ENCODE results near the gene ICAM3.
A peak's percentile ranks its signal among the peaks of the same experiment; 100 is the strongest.

Gene ICAM3

DNA sequence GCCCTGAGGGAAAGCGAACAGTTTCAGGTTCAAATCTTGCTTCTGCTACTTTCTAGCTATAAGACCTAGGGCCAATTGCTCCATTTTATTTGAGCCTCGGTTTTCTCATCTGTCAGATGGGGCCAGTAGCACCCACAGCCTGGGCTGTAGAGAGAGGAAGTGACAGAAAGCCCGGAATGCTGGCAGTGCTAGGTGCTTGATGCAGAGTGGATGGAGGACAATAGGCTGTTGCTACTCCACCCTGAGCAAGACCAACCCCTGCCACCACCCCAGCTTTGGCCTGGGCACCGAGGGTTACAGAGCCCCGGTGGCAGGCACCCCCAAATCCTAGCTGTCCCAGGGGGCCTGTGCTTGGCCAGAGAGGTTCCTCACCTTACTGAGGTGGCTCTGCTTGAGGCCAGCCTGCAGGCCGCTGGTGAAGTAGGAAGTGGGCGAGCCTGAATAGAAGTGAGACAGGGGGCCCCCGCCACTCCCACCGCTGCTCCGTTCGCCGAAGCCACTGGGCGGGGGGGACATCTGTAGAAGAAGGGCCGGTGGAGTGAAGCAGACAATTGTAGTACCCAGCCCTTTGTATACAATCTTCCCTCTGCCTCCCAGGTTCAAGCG, 21.5 kb downstream of the ICAM3 start:
- DNase-seq: no peak

DNA sequence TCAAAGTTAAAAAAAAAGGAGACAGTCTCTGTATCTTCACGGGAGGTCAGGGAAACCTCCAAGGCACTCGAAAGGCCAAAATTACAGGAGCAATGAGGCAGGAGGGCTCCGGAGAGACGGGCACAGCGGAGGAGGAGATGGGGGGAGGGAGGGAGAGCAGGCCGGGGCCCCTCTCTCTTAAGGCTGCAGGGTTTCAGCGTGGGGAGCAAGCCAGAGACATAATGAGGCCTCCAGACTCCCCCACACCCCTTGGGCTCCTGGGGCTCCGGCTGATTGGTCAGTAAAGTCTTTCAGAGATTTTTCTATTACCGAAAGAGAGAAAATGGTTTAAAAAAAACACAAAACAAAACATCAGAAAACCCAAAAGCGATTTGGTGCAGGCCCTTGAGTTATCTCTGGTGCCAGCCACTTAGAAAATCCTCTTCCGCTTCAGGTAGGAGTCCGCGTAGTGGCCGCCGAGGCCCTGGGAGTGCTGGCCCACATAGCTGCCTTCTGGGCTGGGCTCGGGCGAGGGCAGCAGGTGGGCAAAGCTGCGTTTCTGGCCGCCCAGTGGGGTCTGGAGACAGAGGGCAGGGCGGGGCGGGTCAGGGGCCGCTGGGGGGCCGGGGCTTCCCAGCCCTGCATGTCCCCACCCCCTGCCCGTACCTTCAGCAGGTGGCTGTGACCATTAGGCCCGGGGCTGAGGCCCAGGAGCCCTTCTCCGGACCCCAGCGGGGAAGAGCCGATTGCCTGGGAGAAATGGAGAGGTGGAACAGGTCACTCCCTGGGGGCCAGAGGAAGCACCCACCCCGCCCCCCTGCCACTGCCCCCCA, 22.2 kb downstream of the ICAM3 start:
- DNase-seq: no peak

DNA sequence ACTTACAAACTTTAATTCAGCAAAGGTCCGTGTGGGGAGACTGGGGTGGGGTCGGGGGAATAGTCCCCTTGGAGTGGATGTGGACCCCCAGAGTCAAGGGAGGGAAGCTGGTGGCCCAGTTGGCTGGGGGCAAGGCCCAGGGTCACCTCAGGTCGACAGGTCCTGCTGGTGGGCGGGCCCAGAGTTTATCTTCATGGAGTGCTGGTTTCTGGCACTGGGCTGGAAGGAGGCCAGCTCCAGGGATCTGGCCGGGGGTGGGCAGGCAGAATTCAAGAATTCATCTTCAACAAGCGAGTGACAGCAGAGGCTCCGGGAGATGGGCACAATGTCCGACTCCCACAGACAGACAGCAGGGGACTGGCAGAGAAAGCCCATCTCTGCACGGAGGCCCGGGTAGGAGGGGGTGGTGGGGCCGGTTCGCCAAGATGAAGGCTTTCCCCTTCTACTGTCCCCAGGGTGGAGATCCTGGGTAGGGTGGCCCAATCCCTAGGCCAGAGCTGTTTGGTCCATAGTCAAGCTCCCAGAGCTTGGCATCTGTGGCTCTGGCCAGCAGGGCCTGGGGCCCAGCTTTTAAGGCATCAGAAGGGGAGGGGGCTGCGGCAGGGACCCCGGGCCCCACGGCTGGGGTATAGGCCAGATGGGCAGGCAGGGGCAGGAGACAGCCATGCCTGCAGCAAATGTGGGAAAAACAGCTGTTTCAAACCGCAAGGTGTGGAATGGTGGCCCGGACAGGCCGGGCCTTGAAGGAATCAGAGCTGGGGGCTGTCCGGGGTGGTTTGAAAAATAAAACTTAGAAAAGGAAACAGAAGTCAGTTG, 23.0 kb downstream of the ICAM3 start:
- no peak for DNase-seq

DNA sequence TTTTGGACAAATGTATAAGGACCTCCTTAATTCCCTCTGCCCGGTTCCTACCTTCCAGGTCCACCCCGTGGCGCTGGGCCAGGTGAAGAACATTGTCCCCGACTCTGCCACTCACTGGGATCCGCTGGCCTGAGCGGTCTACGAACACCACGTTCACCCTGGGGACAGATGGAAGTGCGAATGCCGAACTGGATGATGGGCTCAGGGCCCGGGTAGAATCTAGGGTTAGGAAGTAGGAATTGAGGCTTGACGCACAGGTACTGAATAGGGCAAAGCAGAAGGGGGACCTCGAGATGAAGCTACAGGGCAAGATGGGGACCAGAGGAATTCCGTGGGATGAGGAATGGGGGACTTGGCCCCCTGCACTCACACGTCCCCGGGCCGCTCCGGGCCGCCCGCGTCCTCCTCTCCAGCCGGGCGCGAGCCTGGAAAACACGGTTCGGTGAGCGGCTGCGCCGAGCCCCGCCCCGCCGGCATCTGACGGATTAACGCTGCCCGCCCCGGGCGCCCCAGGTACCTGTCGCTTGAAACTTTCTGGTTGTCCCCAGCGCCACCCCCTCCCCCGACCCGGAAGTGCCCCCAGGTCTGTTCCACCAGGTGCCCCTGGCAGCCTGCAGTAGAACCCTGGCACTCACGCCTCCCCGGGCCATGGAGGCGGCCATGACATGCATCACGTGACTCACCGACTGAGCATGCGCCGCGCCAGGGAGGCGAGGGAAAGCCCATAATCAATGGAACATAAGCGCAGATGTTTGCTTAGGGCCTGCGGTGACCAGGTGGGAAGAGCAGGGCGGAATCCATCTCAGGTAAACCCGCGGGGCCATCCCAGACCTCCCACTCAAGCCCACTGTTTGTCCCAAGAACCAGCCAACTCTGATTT, 23.8 kb downstream of the ICAM3 start, which contains the start of gene FDX2:
Gene FDX2, minus strand, starts transcription at position 681 of the 880 bp plus-strand sequence. Its CDS starts 19 bp downstream, at position 662.
- peak; percentile 77 for DNase-seq

DNA sequence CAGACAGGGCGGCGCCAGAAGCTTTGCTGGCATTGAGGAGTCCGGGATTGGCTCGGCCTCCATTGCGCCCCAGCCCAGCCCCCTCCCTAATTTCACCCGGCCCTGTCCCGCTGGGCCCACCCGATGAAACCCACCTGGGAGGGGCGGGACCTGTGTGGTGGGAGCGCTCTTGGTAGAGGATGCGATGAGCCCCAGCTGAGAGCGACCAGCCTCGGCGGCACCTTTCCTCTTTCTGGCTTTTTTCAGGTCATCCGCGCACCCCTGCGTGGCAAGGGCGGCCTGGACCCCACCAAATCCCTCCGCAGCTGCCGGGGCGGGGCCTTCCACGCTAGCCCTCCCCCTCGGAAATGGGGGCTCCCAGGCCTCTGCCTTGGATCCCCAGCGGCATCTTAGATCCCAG, 30.0 kb downstream of the ICAM3 start, which contains the start of gene ZGLP1:
Gene ZGLP1, minus strand, starts transcription at position 393 of the 400 bp plus-strand sequence.
- DNase-seq: no peak

DNA sequence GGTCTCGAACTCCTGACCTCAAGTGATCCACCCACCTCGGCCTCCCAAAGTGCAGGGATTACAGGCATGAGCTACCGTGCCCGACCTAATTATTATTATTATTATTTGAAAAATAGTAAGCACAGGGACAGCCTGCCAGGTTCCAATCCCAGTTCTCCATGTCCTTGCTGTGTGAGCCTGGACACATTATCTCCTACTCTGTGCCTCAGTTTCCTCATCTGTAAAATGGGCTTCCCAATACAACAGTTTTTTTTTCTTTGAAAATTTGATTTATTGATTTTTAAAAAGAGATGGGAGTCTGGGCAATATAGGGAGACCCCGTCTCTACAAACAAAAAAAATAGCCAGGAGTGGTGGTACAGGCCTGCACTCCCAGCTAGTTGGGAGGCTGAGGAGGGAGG, 33.1 kb downstream of the ICAM3 start:
- no peak for DNase-seq

DNA sequence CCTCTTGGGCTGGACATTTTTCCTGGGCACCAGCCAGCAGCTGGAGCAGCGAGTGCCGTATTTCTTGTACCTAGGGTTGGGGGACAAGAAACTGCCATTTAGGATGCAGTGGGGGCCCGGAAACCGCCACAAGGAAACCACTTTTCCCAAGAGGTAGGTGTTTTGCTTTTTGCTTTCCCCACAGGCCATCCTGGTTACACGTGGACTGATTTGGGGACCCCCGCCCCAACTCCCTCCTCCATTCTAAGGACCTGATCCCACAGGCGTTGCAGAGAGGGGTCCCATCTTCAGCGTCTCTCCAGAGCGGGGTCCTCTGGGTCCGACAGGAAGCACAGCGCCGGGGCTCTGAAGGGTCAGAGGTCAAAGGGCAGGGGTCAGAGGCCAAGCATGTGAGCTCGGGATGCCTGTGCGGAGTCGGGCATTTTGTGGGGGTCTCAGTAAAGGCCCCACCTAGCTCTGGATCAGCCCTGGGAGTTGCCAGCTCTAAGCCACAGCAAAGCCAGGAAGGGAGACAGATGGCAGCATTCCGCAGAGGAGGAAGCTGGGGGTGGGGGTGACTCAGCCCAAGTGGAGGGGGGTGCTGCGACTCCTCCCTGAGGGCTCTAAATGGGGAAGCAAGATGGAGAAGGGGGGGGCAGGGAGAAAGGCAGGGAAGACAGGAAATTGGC, 34.2 kb downstream of the ICAM3 start:
- DNase-seq: peak; percentile 82

DNA sequence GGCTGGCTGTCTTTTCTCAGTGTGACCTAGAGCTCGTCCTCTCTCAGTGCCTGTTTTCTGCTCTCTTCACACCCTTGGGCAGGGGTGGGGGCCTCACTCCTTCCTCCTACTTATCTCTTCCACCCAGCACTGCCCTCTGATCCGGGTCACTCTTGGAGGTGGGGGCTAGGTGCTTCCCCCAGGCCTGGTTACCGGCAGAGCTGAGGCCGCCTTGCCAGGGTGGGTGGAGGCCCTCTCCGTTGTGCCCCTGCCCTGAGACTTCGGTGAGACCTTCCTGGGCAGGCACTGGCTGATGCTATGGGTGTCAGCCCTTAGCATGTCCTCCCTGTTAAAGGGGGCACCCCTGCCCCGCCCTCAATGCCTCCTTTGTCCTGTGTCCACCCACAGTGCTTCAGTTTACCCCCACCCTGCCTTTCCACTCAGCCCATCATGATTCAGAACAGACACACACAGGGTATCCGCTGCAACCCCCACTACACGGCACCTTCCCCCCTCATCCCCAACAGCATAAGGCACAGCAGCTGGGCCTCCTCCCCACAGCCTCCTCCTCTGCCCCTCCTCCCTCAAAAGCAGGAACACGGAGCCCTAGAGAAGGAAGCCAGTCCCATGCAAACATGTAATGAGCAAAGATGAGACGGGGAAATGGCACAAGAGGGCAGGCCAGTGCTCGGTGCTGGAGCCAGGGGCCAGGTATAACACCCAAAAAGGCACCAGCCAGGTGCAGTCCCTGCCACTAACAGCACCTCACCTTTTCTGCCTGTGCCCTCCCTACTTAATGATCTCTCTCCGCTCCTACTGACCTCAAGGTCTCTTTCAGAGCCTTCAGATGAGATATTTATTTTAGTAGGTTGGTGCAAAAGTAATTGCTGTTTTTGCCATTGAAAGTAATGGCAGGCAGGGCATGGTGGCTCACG, 39.6 kb downstream of the ICAM3 start:
- DNase-seq: peak; percentile 42

DNA sequence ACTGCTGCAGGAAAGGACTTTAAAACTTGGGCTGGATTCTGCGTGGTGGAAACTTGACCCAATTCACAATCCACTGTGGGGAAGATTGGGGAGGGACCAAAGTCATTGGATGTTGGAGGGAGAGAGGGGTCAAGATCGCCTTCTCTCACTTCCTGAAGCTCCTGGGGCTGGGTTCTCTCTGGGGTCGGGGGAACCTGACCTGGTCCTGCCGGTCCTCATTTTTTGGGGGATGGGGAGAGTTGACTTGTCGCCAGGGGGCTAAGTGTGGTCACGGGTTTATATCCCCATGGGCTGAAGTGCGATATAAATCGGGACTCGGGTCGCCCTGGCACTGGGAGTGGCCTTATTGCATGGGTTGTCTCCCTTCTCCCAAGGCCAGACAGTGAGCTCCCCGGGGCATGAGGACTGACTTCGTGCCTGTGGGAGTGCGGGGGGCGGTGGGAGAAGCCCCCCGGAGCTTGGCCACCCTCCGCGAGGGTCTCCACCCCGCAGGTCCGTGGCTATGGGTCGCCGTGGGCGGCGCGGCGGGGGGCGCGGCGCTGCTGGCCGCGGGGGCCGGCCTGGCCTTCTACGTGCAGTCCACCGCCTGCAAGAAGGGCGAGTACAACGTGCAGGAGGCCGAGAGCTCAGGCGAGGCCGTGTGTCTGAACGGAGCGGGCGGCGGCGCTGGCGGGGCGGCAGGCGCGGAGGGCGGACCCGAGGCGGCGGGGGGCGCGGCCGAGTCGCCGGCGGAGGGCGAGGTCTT, 43.4 kb downstream of the ICAM3 start:
- no peak for DNase-seq

DNA sequence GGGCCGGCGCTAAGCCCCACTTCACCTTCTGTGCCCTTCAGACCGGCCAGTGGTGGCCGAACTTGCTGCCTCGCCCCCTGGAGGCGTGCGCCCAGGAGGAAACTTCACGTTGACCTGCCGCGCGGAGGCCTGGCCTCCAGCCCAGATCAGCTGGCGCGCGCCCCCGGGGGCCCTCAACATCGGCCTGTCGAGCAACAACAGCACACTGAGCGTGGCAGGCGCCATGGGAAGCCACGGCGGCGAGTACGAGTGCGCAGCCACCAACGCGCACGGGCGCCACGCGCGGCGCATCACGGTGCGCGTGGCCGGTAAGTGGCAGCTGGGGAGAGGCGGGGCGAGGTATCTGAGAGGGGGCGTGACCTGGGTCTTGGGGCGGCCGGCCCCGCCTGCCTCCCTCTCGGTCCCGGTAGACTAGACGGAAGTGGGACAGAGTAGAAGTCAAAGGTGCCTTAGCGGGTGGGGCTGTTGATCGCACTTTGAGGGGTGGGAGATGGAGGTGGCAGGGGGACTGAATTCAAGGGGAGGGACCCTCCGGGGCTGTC, 44.0 kb downstream of the ICAM3 start:
- no peak for DNase-seq

DNA sequence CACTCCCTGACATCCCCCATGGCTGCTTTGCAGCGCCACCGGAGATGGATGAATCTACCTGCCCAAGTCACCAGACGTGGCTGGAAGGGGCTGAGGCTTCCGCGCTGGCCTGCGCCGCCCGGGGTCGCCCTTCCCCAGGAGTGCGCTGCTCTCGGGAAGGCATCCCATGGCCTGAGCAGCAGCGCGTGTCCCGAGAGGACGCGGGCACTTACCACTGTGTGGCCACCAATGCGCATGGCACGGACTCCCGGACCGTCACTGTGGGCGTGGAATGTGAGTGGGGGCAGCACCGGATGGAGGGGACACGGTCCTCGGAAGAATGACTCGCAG, 45.1 kb downstream of the ICAM3 start:
- no peak for DNase-seq

DNA sequence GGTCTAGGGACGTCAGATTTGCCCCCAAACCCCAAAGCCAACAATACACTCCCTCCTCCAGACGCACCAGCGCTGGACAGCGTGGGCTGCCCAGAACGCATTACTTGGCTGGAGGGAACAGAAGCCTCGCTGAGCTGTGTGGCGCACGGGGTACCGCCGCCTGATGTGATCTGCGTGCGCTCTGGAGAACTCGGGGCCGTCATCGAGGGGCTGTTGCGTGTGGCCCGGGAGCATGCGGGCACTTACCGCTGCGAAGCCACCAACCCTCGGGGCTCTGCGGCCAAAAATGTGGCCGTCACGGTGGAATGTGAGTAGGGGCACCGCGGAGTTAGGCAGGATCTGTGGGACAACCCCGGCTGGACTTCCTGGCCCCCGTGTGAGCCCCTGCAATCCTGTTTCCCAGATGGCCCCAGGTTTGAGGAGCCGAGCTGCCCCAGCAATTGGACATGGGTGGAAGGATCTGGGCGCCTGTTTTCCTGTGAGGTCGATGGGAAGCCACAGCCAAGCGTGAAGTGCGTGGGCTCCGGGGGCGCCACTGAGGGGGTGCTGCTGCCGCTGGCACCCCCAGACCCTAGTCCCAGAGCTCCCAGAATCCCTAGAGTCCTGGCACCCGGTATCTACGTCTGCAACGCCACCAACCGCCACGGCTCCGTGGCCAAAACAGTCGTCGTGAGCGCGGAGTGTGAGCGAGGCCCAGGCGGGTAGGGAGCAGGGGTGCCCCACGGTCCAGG, 45.6 kb downstream of the ICAM3 start:
- DNase-seq: no peak

DNA sequence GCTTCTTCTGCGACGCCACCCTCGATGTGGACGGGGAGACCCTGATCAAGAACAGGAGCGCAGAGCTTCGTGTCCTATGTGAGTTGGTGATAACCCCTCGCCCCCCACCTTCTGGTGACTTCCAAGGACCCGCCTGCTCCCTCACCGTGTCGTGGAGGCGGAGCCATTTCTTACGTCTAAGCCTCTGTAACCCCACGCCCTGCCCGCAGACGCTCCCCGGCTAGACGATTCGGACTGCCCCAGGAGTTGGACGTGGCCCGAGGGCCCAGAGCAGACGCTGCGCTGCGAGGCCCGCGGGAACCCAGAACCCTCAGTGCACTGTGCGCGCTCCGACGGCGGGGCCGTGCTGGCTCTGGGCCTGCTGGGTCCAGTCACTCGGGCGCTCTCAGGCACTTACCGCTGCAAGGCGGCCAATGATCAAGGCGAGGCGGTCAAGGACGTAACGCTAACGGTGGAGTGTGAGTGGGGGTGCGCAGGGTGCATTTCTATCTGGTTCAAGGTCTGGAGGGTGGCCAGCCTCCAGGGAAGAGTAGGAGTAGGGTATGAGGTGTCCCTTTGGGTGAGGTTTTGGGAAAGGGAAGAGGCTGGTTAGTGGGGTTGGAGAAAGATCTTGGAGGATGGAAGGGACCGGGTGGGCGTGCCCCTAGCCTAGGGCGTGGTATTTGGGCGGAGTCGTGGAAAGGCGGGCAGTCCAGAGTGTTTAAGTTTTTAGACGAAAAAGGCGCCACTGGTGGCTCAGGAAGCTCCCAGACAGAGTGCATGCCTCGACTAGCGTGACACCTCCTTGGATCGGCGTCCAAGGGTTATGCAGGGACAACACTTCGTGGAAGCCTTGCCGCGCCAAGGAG, 46.4 kb downstream of the ICAM3 start:
- DNase-seq: no peak

DNA sequence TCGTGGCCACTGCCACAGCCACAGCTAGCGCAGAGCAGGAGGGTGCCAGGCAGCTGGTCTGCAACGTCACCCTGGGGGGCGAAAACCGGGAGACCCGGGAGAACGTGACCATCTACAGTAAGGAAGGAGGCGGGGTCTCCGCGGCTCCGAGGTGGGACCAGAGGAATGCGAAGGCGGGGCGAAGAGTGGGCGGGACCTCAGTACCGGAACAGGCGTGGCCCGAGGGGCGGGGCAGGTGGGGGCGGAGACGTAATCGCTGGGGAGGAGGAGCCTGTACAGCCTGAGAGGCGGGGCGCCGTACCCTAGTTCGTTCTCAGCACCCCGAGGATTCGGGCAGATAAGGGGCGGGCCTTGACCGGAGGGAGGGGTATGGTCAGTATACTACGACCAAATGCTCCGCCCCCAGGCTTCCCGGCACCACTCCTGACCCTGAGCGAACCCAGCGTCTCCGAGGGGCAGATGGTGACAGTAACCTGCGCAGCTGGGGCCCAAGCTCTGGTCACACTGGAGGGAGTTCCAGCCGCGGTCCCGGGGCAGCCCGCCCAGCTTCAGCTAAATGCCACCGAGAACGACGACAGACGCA, 47.1 kb downstream of the ICAM3 start:
- peak; percentile 73 for DNase-seq

DNA sequence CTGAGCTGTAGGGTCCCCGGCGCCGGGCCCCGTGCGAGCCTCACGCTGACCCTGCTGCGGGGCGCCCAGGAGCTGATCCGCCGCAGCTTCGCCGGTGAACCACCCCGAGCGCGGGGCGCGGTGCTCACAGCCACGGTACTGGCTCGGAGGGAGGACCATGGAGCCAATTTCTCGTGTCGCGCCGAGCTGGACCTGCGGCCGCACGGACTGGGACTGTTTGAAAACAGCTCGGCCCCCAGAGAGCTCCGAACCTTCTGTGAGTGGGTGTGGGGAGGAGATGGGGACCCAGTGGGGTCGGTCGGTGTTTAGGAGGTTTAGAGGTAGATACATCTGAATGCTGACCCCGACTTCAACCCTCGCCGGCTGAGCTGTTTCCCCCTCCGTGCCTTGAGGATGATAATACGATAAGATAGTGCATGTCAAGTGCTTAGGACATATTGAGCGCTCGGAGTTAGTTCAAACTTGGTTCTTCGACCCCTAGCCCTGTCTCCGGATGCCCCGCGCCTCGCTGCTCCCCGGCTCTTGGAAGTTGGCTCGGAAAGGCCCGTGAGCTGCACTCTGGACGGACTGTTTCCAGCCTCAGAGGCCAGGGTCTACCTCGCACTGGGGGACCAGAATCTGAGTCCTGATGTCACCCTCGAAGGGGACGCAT, 47.7 kb downstream of the ICAM3 start:
- no peak for DNase-seq

DNA sequence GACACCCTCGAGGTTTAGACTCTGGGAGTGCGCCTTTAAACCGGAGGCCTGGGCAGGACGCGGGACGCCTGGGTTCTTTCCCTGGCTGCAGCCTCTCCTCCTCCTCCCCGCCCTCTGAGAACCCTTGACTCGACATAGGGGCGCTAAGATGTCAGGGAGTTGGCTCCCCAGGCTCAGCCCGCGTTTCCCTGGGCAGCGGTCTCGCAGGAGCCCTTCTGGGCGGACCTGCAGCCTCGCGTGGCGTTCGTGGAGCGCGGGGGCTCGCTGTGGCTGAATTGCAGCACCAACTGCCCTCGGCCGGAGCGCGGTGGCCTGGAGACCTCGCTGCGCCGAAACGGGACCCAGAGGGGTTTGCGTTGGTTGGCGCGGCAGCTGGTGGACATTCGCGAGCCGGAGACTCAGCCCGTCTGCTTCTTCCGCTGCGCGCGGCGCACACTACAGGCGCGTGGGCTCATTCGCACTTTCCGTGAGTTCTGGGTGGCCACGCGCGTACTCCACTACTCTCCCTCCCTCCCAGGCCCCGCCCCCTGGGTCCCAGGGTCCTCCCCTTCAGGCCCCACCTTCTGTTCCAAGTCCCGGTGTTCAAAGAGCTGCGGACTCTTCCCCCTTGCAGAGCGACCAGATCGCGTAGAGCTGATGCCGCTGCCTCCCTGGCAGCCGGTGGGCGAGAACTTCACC, 48.4 kb downstream of the ICAM3 start:
- no peak for DNase-seq

All from fibroblast of skin of right biceps (primary cell).